Inferior parietal cortex (tissue), 1 donor: ENCODE results near the gene ZGPAT.

ENCODE experiments used
- DNase-seq: peaks from one replicate; pipeline ENCODE4 v3.0.0-alpha.2; 2016; ENCODE audit errors: extremely low spot score

Gene ZGPAT

GRCh38 chr20:63692436-63693082 lies 15.3 kb upstream of the ZGPAT start:
- DNase-seq = no peak

GRCh38 chr20:63693083-63693732 lies 14.6 kb upstream of the ZGPAT start:
- no peak for DNase-seq

GRCh38 chr20:63693733-63694583 lies 13.9 kb upstream of the ZGPAT start:
- no peak for DNase-seq

GRCh38 chr20:63694584-63695423 lies 13.0 kb upstream of the ZGPAT start:
- DNase-seq = no peak

DNA sequence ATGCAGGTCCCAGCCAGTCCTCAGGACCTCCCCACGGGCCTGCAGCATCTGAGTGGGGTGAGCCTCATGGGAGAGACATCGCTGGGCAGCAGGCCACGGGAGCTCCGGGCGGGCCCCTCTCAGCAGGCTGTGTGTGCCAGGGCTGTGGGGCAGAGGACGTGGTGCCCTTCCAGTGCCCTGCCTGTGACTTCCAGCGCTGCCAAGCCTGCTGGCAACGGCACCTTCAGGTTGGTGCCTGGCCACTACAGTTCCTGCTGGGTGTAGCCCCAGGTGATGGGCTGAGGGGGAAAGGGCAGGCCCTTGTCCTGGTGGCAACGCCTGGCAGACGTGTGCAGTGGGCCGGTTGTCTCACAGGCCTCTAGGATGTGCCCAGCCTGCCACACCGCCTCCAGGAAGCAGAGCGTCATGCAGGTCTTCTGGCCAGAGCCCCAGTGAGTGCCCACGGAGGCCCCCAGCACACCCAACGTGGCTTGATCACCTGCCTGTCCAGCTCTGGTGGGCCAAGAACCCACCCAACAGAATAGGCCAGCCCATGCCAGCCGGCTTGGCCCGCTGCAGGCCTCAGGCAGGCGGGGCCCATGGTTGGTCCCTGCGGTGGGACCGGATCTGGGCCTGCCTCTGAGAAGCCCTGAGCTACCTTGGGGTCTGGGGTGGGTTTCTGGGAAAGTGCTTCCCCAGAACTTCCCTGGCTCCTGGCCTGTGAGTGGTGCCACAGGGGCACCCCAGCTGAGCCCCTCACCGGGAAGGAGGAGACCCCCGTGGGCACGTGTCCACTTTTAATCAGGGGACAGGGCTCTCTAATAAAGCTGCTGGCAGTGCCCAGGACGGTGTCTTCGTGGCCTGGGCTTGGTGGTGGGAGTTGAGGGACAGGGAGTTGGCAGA lies 12.2 kb upstream of the ZGPAT start:
- no peak for DNase-seq

DNA sequence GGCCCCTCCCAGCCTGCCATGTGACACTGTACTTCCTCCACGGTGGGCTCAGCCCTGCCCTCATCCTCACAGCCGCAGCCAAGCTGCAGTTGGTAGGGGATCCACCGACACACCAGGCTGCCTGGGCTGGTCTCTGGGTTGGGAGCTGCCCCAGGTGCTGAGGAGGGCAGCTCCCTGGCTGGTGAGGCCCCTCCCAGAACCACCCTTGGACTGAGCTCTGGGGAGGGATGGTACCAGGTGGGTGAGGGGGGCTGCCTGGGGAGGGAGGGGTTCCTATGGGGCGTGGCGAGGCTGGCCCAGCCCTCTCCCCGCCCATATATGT lies 11.6 kb upstream of the ZGPAT start:
- DNase-seq = no peak

- DNase-seq = no peak
These were observed 11.0 kb upstream of the ZGPAT start, which contains the start of gene TNFRSF6B for GRCh38 chr20:63696628-63697356. TNFRSF6B (plus strand) TSS chr20:63696652; CDS start chr20:63696768, 116 bp downstream.

DNA sequence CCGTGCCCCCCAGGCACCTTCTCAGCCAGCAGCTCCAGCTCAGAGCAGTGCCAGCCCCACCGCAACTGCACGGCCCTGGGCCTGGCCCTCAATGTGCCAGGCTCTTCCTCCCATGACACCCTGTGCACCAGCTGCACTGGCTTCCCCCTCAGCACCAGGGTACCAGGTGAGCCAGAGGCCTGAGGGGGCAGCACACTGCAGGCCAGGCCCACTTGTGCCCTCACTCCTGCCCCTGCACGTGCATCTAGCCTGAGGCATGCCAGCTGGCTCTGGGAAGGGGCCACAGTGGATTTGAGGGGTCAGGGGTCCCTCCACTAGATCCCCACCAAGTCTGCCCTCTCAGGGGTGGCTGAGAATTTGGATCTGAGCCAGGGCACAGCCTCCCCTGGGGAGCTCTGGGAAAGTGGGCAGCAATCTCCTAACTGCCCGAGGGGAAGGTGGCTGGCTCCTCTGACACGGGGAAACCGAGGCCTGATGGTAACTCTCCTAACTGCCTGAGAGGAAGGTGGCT lies 10.4 kb upstream of the ZGPAT start:
- no peak for DNase-seq

- DNase-seq = no peak
These were observed 9.8 kb upstream of the ZGPAT start for GRCh38 chr20:63697868-63698545.

- no peak for DNase-seq
These were observed 8.9 kb upstream of the ZGPAT start for GRCh38 chr20:63698739-63699465.

DNA sequence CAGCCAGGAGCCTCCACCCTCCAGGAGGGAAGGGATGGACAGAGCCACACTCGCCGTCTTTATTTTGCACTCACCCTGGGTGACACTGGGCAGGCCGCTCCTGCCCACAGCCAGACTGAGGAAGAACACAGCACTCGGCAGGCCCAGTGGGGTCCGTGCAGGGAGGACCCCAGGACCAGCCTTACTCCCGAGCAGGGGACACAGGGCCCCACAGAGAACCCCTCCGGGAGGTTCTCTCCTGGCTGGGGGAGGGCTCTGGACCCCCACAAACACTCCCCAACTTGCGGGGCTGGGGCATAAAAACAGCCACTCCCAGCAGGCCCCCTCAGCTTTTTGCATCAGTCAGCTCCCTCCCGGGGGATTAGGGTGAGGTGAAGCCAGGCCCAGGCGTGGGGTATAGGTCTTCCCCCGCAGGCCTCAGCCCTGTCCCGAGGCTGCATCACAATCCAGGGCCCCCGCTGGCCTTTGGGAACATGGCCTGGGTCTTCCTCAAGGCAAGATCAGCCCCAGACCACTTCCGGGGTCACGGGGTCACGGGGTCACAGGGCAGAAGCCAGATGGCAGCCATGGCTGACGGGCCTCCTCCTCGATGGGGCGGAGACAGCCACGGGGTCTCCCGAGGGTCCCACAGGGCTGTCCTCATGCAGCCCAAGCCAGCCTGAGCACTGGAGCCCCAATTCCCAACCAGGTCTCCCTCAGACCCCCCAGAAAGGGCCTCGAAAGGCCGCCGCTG lies 8.2 kb upstream of the ZGPAT start:
- DNase-seq = no peak

- no peak for DNase-seq
These were observed 7.4 kb upstream of the ZGPAT start for GRCh38 chr20:63700199-63701050.

- no peak for DNase-seq
These were observed 6.8 kb upstream of the ZGPAT start for GRCh38 chr20:63701051-63701328.

DNA sequence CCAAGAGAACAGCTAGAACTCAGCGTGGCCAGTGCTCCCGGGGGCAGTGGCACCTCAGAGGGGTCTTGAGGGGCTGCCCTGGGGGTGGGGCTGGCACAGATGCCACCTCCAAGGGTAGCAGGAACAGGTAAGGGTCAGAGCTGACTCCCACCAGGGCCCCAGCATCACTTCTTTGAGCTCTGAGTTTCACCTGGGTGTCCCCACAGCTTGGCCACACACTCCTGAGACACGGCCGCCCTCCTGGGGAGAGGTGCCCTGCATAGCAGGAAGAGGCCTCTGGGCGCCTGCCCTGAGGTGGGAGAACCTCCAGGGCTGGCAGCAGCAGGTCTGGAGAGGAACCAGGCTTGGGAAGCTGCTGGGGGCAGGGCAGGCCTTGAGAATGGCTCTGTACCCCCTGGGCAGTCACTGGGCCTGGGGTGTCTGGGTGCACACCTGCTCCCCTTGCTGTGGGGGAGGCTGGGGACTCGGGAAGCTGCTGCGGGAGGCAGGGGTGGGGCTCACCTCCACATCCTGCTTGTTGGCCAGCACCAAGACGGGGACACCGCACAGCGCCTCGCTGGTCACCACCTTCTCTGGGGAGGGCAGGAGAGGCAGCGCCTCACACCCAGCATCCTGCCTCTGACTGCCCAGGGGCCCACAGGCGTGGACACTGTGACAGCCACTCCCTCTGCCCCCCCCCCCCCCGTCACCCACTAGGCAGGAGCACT lies 6.4 kb upstream of the ZGPAT start:
- DNase-seq = no peak

DNA sequence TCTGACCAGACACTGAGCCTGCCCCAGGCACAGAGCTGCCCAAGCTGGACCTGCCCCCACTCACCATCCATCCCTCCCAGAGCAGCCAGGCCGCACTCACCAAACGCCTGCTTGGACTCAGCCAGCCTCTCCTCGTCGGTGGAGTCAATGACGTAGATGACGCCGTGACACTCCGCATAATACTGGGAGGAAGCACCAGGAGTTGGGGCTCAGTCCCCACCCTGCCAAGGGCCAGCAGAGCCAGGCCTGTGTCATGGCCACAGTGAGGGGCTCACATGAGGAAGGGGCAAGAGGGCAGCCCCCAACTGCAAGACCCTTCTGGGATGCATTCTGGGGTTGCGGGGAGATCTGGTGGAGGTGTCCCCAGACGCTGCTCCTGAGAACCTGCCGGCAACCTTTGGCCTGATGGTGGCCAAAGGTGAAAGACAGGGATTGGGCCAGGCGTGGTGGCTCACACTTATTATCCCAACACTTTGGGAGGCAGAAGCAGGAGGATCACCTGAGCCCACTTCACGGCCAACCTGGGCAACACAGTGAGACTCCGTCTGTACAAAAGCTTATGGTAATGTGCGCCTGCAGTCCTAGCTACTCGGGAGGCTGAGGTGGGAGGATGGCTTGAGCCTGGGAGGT lies 5.7 kb upstream of the ZGPAT start:
- no peak for DNase-seq

DNA sequence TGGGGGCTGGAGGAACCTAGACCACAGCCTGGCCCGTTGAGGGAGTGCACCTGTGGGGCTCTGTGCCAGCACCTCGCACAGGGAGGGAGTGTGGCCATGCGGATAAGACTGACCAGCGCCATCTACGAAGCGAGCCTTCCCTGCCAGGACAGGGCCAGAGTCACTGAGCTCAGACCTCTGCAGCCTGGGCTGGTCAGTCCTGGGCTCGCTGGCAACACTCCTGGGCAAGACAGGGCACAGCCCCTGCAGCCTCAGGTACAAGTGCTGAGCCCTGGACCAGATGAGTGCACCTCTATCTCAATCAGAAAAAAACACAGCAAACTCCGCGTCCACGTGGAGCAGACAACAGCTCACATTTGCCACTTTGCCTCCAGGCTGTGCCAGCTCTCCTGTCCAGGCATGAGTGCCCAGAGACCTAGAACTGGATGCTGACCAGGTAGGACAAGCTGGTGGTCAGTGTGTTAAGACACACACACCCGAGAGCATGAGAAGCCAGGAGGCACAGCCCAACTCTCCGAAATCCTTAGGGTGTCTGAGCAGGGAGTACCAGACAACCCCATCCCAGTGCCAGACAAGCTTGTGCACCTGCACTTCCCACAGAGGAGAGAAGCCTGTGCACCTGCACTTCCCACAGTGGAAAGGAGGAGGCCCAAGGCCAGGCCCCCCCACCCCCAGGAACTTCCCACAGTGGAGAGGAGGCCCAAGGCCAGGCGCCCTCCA lies 4.9 kb upstream of the ZGPAT start:
- DNase-seq = no peak
